IMR-90 (cell line): ENCODE data around the gene MYO7B. TPM values are rescaled to one million over a fixed set of nuclear protein-coding genes. Genes with fewer than 3 reads are reported as not detected.

Source experiments
- ATAC-seq: fragments of 200-7000 bp; cut with Tn5 transposase; 2 replicates; pipeline ENCODE4 v1.9.1; 2020; ENCODE audit warnings: low read depth, mild to moderate bottlenecking, moderate library complexity
- BruUV-seq: library from RNA; stranded (reverse); fragments of 400-500 nt; replicated peaks from 2 replicates; lab custom pipeline; 2021; lab: Mats Ljungman, UMichigan
- CTCF ChIA-PET: fragments of 300-600 bp; formaldehyde crosslinking; extraction: SDS; loops from one replicate; lab custom pipeline; 2021; ENCODE audit warnings: antibody characterized with exemption; lab: Yijun Ruan, JAX
- POLR2A ChIA-PET: fragments of 300-600 bp; sonication (Branson Sonifier 250); formaldehyde crosslinking; loops from one replicate; lab custom pipeline; 2022; ENCODE audit warnings: antibody characterized with exemption; ENCODE audit not compliant: unreplicated experiment; lab: Charles Lee
- DNase-seq: peaks from one replicate; pipeline ENCODE4 v3.0.0; 2013
- H2AFZ ChIP-seq: replicated peaks from 2 replicates; pipeline ENCODE3; 2013; ENCODE audit warnings: low read length, mild to moderate bottlenecking; ENCODE audit not compliant: poor library complexity
- H2AK5ac ChIP-seq: 2 replicates; pipeline ENCODE4 v1.6.1; 2013; ENCODE audit warnings: low read depth, low read length, inconsistent platforms
- H2AK9ac ChIP-seq: replicated peaks from 2 replicates; pipeline ENCODE3; 2013; ENCODE audit warnings: mild to moderate bottlenecking, low read depth, low read length, moderate library complexity; ENCODE audit not compliant: poor library complexity
- H2BK120ac ChIP-seq: 2 replicates; pipeline ENCODE4 v1.6.1; 2013; ENCODE audit warnings: low read depth, low read length, inconsistent platforms
- H2BK15ac ChIP-seq: 3 replicates; pipeline ENCODE4 v1.6.1; 2013; ENCODE audit warnings: low read depth, low read length, inconsistent platforms
- H2BK20ac ChIP-seq: 2 replicates; pipeline ENCODE4 v1.6.1; 2013; ENCODE audit warnings: low read depth, mild to moderate bottlenecking, inconsistent platforms, low read length, moderate library complexity
- H2BK5ac ChIP-seq: 2 replicates; pipeline ENCODE4 v1.6.1; 2013; ENCODE audit warnings: mild to moderate bottlenecking, low read depth, low read length, inconsistent platforms; ENCODE audit not compliant: poor library complexity, severe bottlenecking
- H3K14ac ChIP-seq: replicated peaks from 2 replicates; pipeline ENCODE4 v1.6.1; 2013; ENCODE audit warnings: low read depth, low read length, inconsistent platforms
- H3K18ac ChIP-seq: 2 replicates; pipeline ENCODE4 v1.6.1; 2013; ENCODE audit warnings: low read depth, low read length, control low read depth
- H3K23ac ChIP-seq: 2 replicates; pipeline ENCODE4 v1.6.1; 2013; ENCODE audit warnings: low read depth, low read length, inconsistent platforms
- H3K27ac ChIP-seq: 2 replicates; pipeline ENCODE4 v1.5.1; 2013; ENCODE audit warnings: mild to moderate bottlenecking, control low read depth, low read length; ENCODE audit not compliant: insufficient read depth
- H3K27me3 ChIP-seq: 2 replicates; pipeline ENCODE4 v1.6.1; 2013; ENCODE audit warnings: low read length; ENCODE audit not compliant: control insufficient read depth, insufficient read depth
- H3K36me3 ChIP-seq: 2 replicates; pipeline ENCODE4 v1.6.1; 2013; ENCODE audit warnings: low read length, mixed read lengths; ENCODE audit not compliant: control insufficient read depth, insufficient read depth
- H3K4ac ChIP-seq: 2 replicates; pipeline ENCODE4 v1.6.1; 2013; ENCODE audit warnings: low read depth, low read length, inconsistent platforms
- H3K4me1 ChIP-seq: 2 replicates; pipeline ENCODE4 v1.6.1; 2013; ENCODE audit warnings: low read length, mixed read lengths; ENCODE audit not compliant: control insufficient read depth, insufficient read depth
- H3K4me2 ChIP-seq: 2 replicates; pipeline ENCODE4 v1.6.1; 2013; ENCODE audit warnings: low read depth, mild to moderate bottlenecking, control low read depth, low read length, moderate library complexity
- H3K4me3 ChIP-seq: 2 replicates; pipeline ENCODE4 v1.5.1; 2013; ENCODE audit warnings: low read depth, mild to moderate bottlenecking, control low read depth, low read length, moderate library complexity; ENCODE audit not compliant: insufficient read depth
- H3K56ac ChIP-seq: 2 replicates; pipeline ENCODE4 v1.6.1; 2013; ENCODE audit warnings: low read length, inconsistent platforms; ENCODE audit not compliant: insufficient read depth; ENCODE audit errors: extremely low read depth
- H3K79me1 ChIP-seq, 2 experiments: 2 replicates each; pipeline ENCODE4 v1.6.1; 2013; ENCODE audit warnings: low read length in 2 of 2, inconsistent platforms in 1 of 2, low read depth in 1 of 2
- H3K9ac ChIP-seq: 2 replicates; pipeline ENCODE4 v1.6.1; 2013; ENCODE audit warnings: low read depth, low read length, control low read depth
- H3K9me1 ChIP-seq: 2 replicates; pipeline ENCODE4 v1.6.1; 2013; ENCODE audit warnings: low read length, inconsistent platforms; ENCODE audit not compliant: insufficient read depth
- H3K9me3 ChIP-seq: 2 replicates; pipeline ENCODE4 v1.6.1; 2013; ENCODE audit warnings: low read length; ENCODE audit not compliant: control insufficient read depth, insufficient read depth
- H4K20me1 ChIP-seq: 2 replicates; pipeline ENCODE4 v1.6.1; 2013; ENCODE audit warnings: low read length, inconsistent platforms; ENCODE audit not compliant: insufficient read depth
- H4K5ac ChIP-seq: 2 replicates; pipeline ENCODE4 v1.6.1; 2013; ENCODE audit warnings: mild to moderate bottlenecking, low read depth, low read length, control low read depth
- H4K8ac ChIP-seq, 2 experiments: 2 replicates each; pipeline ENCODE4 v1.6.1; 2013; ENCODE audit warnings: low read depth in 2 of 2, low read length in 2 of 2, control low read depth in 1 of 2, inconsistent platforms in 1 of 2
- H4K91ac ChIP-seq: 2 replicates; pipeline ENCODE4 v1.6.1; 2013; ENCODE audit warnings: low read depth, low read length, inconsistent platforms; ENCODE audit not compliant: insufficient read depth
- BHLHE40 ChIP-seq: fragments of 150-350 bp; IDR thresholded peaks from 2 replicates; pipeline ENCODE4 v1.6.1; 2016; ENCODE audit warnings: mild to moderate bottlenecking, low read depth, low read length
- CEBPB ChIP-seq: IDR thresholded peaks from 2 replicates; pipeline ENCODE4 v1.6.1; 2012; ENCODE audit warnings: low read depth, low read length, improper control_type of control experiment
- CHD1 ChIP-seq: IDR thresholded peaks from 2 replicates; pipeline ENCODE4 v1.6.1; 2012; ENCODE audit warnings: low read depth, low read length, improper control_type of control experiment
- FOS ChIP-seq: fragments of 150-350 bp; IDR thresholded peaks from 2 replicates; pipeline ENCODE4 v1.6.1; 2016; ENCODE audit warnings: low read depth, low read length
- MAFK ChIP-seq: IDR thresholded peaks from 2 replicates; pipeline ENCODE4 v1.6.1; 2012; ENCODE audit warnings: low read depth, low read length, improper control_type of control experiment
- MAZ ChIP-seq: IDR thresholded peaks from 2 replicates; pipeline ENCODE4 v1.6.1; 2012; ENCODE audit warnings: low read depth, mild to moderate bottlenecking, low read length, improper control_type of control experiment, moderate library complexity, borderline replicate concordance
- MXI1 ChIP-seq: IDR thresholded peaks from 2 replicates; pipeline ENCODE4 v1.6.1; 2012; ENCODE audit warnings: low read depth, mild to moderate bottlenecking, low read length, moderate library complexity, borderline replicate concordance
- NFE2L2 ChIP-seq: fragments of 150-350 bp; IDR thresholded peaks from 2 replicates; pipeline ENCODE4 v1.6.1; 2016; ENCODE audit warnings: low read depth, mild to moderate bottlenecking, low read length
- POLR2A ChIP-seq: IDR thresholded peaks from 2 replicates; pipeline ENCODE4 v1.6.1; 2012; ENCODE audit warnings: mild to moderate bottlenecking, low read depth, low read length
- RAD21 ChIP-seq: IDR thresholded peaks from 2 replicates; pipeline ENCODE4 v1.6.1; 2012; ENCODE audit warnings: low read length, improper control_type of control experiment
- RCOR1 ChIP-seq: IDR thresholded peaks from 2 replicates; pipeline ENCODE4 v1.6.1; 2012; ENCODE audit warnings: mild to moderate bottlenecking, low read length, improper control_type of control experiment; ENCODE audit not compliant: insufficient replicate concordance
- RFX5 ChIP-seq: IDR thresholded peaks from 2 replicates; pipeline ENCODE4 v1.8.0; 2012; ENCODE audit warnings: low read depth, mild to moderate bottlenecking, low read length, moderate library complexity
- SMC3 ChIP-seq: fragments of 150-350 bp; IDR thresholded peaks from 2 replicates; pipeline ENCODE4 v1.6.1; 2016; ENCODE audit warnings: low read depth, mild to moderate bottlenecking, antibody characterized with exemption, low read length, moderate library complexity
- WGBS, 2 experiments: methylation state at CpG; one replicate each; pipeline versions ENCODE4 v1.1.5 to v1.1.7; 2013; ENCODE audit warnings: missing lambda C conversion rate in 2 of 2; ENCODE audit not compliant: insufficient read length in 1 of 2; ENCODE audit errors: extremely low coverage in 2 of 2; 5-methylcytosine and 5-hydroxymethylcytosine counted together
- dilution Hi-C: fragments of 300-500 bp; cut with HindIII; formaldehyde crosslinking; loops from one replicate; pipeline ENCODE4 v1.14.3; 2018; ENCODE audit warnings: low sequenced_read_pairs; ENCODE audit not compliant: unreplicated experiment
- in situ Hi-C: fragments of 300-500 bp; cut with MboI; formaldehyde crosslinking; loops from 3 replicates; pipeline ENCODE4 v1.14.3; 2019; ENCODE audit warnings: low sequenced_read_pairs, inconsistent platforms, mixed read lengths
- intact Hi-C: fragments of 100-400 bp; cut with micrococcal nuclease; formaldehyde crosslinking; loops from 2 replicates; pipeline ENCODE4 v1.10.0; 2022
- polyA plus RNA-seq, 3 experiments: library from polyadenylated mRNA; depleted of rRNA; stranded (reverse); fragments of >200 nt; gene quantifications; 2 replicates each; pipeline ENCODE4 v1.2.3, GENCODE V29; 2012; ENCODE audit warnings: low replicate concordance in 1 of 3
- total RNA-seq: library from RNA; depleted of rRNA; stranded (reverse); fragments of >200 nt; gene quantifications from 2 replicates; pipeline ENCODE4 v1.2.3, GENCODE V29; 2012
- TF ChIP-seq, protein P1 (sequence below): fragments of 150-350 bp; IDR thresholded peaks from 2 replicates; pipeline ENCODE4 v1.6.1; 2016; ENCODE audit warnings: low read depth, mild to moderate bottlenecking, low read length, moderate library complexity, borderline replicate concordance
- TF ChIP-seq, protein P2 (sequence below): fragments of 150-350 bp; IDR thresholded peaks from 2 replicates; pipeline ENCODE4 v1.6.1; 2017; ENCODE audit warnings: mild to moderate bottlenecking, antibody characterized with exemption, low read length, low read depth
- TF ChIP-seq, protein P3 (sequence below): conservative IDR thresholded peaks from 2 replicates; pipeline ENCODE4 v1.5.1; 2012; ENCODE audit warnings: mild to moderate bottlenecking, low read depth, low read length, improper control_type of control experiment

MYO7B gene
- total and polyA plus RNA-seq, 2 of the 4 experiments (the other 2 are of a cell fraction), result 0.18 to 0.46 TPM

DNA sequence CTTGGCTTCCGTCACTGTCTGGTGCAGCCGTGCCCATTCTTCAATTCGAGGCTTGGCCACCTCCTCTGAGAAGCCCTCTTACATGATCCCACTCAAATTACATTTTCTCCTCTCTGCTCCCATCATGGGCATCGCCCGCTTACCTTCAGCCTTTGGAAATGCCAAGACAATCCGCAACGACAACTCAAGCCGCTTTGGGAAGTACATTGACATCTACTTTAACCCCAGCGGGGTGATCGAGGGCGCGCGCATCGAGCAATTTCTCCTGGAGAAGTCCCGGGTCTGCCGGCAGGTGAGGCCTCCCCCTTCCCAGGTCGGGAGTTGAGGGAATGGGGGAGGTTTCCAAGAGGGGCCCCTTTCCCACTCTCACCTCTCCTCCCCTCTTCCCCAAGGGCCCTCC is 38.3 kb downstream of the MYO7B start:
- Histone ChIP-seq H4K20me1 (no peaks in the 10 kb centered on the region), H2BK15ac (no peak overlapping the region), H3K18ac (no peak overlapping the region), H3K27me3 (peaks cover 4% of the 10 kb centered on the region; the same call in 1 of the 2 replicates), H4K8ac (no peak overlapping the region), H3K9me3 (no peaks in the 10 kb centered on the region), H2BK120ac (no peak overlapping the region), H3K14ac (no peak overlapping the region), H3K4me1 (peaks cover 7% of the 10 kb centered on the region), H3K36me3 (no peaks in the 10 kb centered on the region), H2AK5ac (no peak overlapping the region), H2AFZ (no peak overlapping the region), H3K23ac (no peak overlapping the region), H2BK5ac (no peak overlapping the region), H3K9ac (no peak overlapping the region), H4K5ac (no peak overlapping the region), H3K56ac (no peak overlapping the region), H3K27ac (no peak overlapping the region), H2BK20ac (no peak overlapping the region), H2AK9ac (no peak overlapping the region), H3K4ac (no peak overlapping the region), H3K4me3 (no peak overlapping the region), H3K79me1 (no peaks in the 10 kb centered on the region), H3K4me2 (no peak overlapping the region), H4K91ac (no peak overlapping the region), H3K9me1 (peaks cover 3% of the 10 kb centered on the region; the same call in 1 of the 2 replicates)
- intact Hi-C loops, result no loop called here
- no TSS peak for BruUV-seq
- ATAC-seq (no peak), DNase-seq (no peak)
- ChIA-PET POLR2A (no interaction called here), CTCF (no interaction called here)
- dilution Hi-C loops, result no loop called here
- TF ChIP-seq, protein P1, sequence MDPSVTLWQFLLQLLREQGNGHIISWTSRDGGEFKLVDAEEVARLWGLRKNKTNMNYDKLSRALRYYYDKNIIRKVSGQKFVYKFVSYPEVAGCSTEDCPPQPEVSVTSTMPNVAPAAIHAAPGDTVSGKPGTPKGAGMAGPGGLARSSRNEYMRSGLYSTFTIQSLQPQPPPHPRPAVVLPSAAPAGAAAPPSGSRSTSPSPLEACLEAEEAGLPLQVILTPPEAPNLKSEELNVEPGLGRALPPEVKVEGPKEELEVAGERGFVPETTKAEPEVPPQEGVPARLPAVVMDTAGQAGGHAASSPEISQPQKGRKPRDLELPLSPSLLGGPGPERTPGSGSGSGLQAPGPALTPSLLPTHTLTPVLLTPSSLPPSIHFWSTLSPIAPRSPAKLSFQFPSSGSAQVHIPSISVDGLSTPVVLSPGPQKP, result no peak
- no peak for TF ChIP-seq FOS
- TF ChIP-seq, protein P2, sequence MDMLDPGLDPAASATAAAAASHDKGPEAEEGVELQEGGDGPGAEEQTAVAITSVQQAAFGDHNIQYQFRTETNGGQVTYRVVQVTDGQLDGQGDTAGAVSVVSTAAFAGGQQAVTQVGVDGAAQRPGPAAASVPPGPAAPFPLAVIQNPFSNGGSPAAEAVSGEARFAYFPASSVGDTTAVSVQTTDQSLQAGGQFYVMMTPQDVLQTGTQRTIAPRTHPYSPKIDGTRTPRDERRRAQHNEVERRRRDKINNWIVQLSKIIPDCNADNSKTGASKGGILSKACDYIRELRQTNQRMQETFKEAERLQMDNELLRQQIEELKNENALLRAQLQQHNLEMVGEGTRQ, result no peak
- TF ChIP-seq, protein P3, sequence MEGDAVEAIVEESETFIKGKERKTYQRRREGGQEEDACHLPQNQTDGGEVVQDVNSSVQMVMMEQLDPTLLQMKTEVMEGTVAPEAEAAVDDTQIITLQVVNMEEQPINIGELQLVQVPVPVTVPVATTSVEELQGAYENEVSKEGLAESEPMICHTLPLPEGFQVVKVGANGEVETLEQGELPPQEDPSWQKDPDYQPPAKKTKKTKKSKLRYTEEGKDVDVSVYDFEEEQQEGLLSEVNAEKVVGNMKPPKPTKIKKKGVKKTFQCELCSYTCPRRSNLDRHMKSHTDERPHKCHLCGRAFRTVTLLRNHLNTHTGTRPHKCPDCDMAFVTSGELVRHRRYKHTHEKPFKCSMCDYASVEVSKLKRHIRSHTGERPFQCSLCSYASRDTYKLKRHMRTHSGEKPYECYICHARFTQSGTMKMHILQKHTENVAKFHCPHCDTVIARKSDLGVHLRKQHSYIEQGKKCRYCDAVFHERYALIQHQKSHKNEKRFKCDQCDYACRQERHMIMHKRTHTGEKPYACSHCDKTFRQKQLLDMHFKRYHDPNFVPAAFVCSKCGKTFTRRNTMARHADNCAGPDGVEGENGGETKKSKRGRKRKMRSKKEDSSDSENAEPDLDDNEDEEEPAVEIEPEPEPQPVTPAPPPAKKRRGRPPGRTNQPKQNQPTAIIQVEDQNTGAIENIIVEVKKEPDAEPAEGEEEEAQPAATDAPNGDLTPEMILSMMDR, result no peak
- TF ChIP-seq BHLHE40, result no peak
- TF ChIP-seq MAZ, result no peak
- no peak for TF ChIP-seq POLR2A
- no peak for TF ChIP-seq MXI1
- no peak for TF ChIP-seq RFX5
- TF ChIP-seq RAD21, result no peak
- TF ChIP-seq CEBPB, result no peak
- no peak for TF ChIP-seq SMC3
- no peak for TF ChIP-seq NFE2L2
- TF ChIP-seq MAFK, result no peak
- TF ChIP-seq RCOR1, result no peak
- no peak for TF ChIP-seq CHD1
- 84% methylated on average over 7 of the region's 17 CpGs; no CpG with 5 or more reads in 1 of the 2 experiments for WGBS, 2 experiments
- in situ Hi-C loops, result no loop called here
